ENCODE data around the gene ARHGAP28. TPM values are rescaled to one million over a fixed set of nuclear protein-coding genes. Genes with fewer than 3 reads are reported as not detected.

Gene ARHGAP28, protein sequence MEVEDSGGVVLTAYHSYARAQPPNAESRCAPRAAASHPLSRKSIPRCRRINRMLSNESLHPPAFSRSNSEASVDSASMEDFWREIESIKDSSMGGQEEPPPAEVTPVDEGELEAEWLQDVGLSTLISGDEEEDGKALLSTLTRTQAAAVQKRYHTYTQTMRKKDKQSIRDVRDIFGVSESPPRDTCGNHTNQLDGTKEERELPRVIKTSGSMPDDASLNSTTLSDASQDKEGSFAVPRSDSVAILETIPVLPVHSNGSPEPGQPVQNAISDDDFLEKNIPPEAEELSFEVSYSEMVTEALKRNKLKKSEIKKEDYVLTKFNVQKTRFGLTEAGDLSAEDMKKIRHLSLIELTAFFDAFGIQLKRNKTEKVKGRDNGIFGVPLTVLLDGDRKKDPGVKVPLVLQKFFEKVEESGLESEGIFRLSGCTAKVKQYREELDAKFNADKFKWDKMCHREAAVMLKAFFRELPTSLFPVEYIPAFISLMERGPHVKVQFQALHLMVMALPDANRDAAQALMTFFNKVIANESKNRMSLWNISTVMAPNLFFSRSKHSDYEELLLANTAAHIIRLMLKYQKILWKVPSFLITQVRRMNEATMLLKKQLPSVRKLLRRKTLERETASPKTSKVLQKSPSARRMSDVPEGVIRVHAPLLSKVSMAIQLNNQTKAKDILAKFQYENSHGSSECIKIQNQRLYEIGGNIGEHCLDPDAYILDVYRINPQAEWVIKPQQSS
- not detected in 2 replicates for total RNA-seq

GRCh38 chr18:6729247-6730091, at the start of gene ARHGAP28:
ARHGAP28 (plus strand) TSS chr18:6729716; CDS start chr18:6729822, 106 bp downstream.
- intact Hi-C loops (cut with micrococcal nuclease): no loop called here
- no peak within 1 kb of the TSS for H3K4me3 Mint-ChIP-seq
- H3K4me1 Mint-ChIP-seq: peaks cover 8% of the 10 kb centered on the region
- H3K9me3 Mint-ChIP-seq: no peaks in the 10 kb centered on the region
- TF ChIP-seq CTCF (IDR thresholded peaks at IDR 0.05): no peak
- no peaks in the 10 kb centered on the region for H3K36me3 Mint-ChIP-seq (ENCODE audit: low read depth)
- peaks cover 23% of the 10 kb centered on the region for H3K27me3 Mint-ChIP-seq
- no peak for ATAC-seq (ENCODE audit: low read depth)
- ChIA-PET POLR2A (no interaction called here), CTCF (no interaction called here)
- no peak within 1 kb of the TSS for H3K27ac Mint-ChIP-seq
- DNase-seq: no peak

- TF ChIP-seq CTCF (IDR thresholded peaks at IDR 0.05): no peak
- intact Hi-C loops (cut with micrococcal nuclease): no loop called here
These were observed 48.1 kb upstream of the ARHGAP28 start for GRCh38 chr18:6681331-6681875.

DNA sequence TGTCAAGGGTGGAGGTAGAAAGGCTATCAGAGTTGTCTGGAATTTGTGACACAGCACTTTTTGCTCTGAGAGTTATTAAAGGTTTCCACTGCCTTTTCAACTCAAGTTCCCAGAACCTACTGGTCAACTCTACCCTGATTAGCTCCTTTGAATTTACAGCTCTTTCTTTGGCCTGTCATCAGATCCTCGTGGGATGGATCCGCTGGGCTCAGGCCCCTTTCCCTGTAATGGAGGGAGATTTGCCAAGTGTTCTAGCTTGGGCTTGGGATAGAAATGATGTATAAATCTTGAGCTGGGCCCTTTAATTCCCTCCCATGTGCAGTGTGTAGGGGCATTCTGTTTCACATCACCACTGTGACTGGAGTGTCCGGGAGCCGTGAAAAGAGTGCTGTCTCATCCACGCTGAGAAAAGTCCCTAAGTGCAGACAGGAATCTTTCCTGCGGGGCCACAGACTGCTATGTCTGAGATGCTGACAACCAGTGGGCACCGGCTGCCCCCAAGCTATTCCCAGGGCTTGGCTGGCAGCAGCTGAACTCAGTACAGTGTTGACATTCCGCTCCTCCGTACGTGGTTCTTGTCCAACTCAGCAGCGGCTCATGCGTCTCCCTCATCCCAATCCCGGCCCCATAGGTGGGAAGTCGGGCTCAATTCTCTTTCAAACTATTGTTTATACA, 46.9 kb upstream of the ARHGAP28 start:
- H3K27ac Mint-ChIP-seq: no peak overlapping the region
- no peak overlapping the region for H3K4me3 Mint-ChIP-seq
- no peak for ATAC-seq (ENCODE audit: low read depth)
- POLR2A ChIA-PET: no interaction called here
- no peak for DNase-seq
- no peaks in the 10 kb centered on the region for H3K36me3 Mint-ChIP-seq (ENCODE audit: low read depth)
- TF ChIP-seq CTCF (IDR thresholded peaks at IDR 0.05): no peak
- intact Hi-C loops (cut with micrococcal nuclease): no loop called here
- H3K4me1 Mint-ChIP-seq: no peaks in the 10 kb centered on the region
- no peaks in the 10 kb centered on the region for H3K27me3 Mint-ChIP-seq
- no peaks in the 10 kb centered on the region for H3K9me3 Mint-ChIP-seq
- CTCF ChIA-PET: no interaction called here

More at GRCh38 chr18:6681331-6681875, 48.1 kb upstream of the ARHGAP28 start:
- DNase-seq (no peak), ATAC-seq (ENCODE audit: low read depth) (no peak)
- Mint-ChIP-seq H3K4me1 (no peaks in the 10 kb centered on the region), H3K9me3 (no peaks in the 10 kb centered on the region), H3K27me3 (no peaks in the 10 kb centered on the region), H3K27ac (no peak overlapping the region), H3K36me3 (ENCODE audit: low read depth) (no peaks in the 10 kb centered on the region), H3K4me3 (no peak overlapping the region)
- CTCF ChIA-PET: no interaction called here
- POLR2A ChIA-PET: no interaction called here

GRCh38 chr18:6683112-6683876, 46.2 kb upstream of the ARHGAP28 start:
- no peak for DNase-seq
- H3K27me3 Mint-ChIP-seq: no peaks in the 10 kb centered on the region
- no peak for TF ChIP-seq CTCF (IDR thresholded peaks at IDR 0.05)
- ChIA-PET POLR2A (no interaction called here), CTCF (no interaction called here)
- H3K4me1 Mint-ChIP-seq: no peaks in the 10 kb centered on the region
- ATAC-seq (ENCODE audit: low read depth): no peak
- intact Hi-C loops (cut with micrococcal nuclease): no loop called here
- no peaks in the 10 kb centered on the region for H3K36me3 Mint-ChIP-seq (ENCODE audit: low read depth)
- no peaks in the 10 kb centered on the region for H3K9me3 Mint-ChIP-seq
- H3K4me3 Mint-ChIP-seq: no peak overlapping the region
- H3K27ac Mint-ChIP-seq: no peak overlapping the region
